Stimulated activated CD4-positive, alpha-beta T cell treated with anti-CD3 and anti-CD28 coated beads, TNF-alpha, amount 100 ng/mL, for 4 hours (primary cell): Measurements from ENCODE around the gene COL21A1.

Experiments used
- DNase-seq, 3 experiments: peaks; one replicate each; pipeline ENCODE4 v3.0.0-alpha.2; 2020; ENCODE audit warnings: low read depth in 3 of 3

COL21A1 gene

GRCh38 chr6:56109149-56109548 lies 138.2 kb downstream of the COL21A1 start:
- DNase-seq: no peak

DNA sequence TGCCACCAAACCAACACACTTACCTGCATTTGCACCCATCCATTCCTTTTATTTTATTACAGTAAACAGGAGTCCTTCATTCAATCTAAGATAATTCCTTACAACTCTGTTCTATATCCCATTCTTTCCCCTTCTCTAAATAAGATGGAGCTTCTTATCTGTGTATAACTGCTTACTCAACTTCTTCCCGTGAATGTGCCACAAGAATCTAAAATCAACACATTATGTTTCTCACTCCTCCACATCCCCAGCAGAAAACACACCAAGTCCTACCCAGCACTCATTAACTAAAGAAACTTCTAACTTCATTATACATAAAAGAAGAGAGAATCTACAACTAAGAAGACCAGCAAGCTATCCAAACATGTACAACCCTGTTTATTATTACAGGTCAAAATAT lies 141.1 kb downstream of the COL21A1 start:
- DNase-seq: no peak

DNA sequence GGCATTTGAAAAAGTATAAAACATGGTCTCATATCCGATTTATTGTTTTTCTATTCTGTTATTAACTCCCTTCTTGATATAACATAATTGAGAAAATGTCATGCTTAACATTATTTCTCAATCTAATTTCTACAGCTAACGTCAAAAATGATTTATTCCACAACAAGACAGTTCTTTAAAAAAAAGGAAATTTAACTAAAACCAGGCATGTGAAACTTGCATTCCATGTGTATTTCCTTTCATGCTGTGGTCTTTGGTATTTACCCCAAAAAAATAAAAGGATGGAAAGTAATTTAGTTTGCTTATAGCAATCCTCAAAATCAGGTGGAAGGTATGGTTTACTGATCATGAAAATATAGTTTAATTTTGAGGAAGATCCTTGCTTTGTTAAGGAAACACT lies 142.8 kb downstream of the COL21A1 start:
- no peak for DNase-seq

GRCh38 chr6:56102216-56102615 lies 145.2 kb downstream of the COL21A1 start:
- DNase-seq: no peak

GRCh38 chr6:56101141-56101553 lies 146.2 kb downstream of the COL21A1 start:
- no peak for DNase-seq

DNA sequence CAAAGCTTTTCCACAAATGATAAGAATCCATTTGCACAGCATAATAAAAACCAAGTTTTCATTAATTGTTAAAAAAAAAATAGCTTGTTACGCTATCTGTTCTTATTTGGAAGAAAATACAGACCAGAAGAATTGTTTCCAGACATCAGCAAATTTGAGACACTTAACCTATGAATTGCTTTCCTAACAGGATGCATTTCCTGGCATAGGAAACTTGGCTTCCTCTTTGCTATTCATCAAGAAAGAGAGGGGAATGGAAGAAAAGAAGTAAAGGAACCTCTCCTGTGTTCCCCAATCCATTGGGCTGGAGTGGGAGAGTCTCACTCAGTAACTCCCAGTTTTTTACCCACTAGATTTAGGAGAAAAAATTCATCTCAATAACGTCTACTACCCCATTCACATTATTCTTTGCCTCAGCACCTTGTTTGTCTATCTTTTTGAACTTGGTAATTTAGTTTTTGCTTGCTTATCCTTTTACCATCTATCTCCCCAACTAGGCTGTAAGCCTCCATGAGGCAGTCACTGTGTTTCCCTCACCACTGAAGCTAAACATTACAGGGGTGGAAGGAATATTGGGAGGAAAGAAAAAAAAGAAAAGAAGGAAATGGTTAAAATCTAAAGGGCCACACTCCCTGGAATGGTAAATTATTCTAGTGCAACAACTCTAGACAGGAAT lies 150.3 kb downstream of the COL21A1 start:
- no peak for DNase-seq

DNA sequence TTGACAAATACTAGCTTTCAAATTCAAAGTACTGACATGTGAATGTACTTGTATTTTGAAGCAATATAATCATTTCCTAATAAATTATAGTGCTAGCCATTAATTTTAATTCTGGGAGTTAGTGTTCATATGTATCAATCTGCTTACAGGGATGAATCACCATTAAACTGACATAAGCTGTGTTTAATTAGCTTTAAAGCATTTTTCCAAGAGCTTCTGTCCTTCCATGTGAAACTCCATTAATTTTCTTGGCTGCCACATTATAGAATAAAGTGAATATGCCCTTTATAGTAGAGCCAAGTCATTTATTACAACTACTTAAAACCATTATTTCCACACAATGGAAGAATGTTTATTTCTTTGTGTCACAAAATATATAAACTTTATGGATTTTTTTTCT lies 150.8 kb downstream of the COL21A1 start:
- no peak for DNase-seq

- DNase-seq: no peak
Measured at GRCh38 chr6:56093776-56094175, 153.6 kb downstream of the COL21A1 start.

GRCh38 chr6:56091159-56091869 lies 156.1 kb downstream of the COL21A1 start:
- DNase-seq: no peak

GRCh38 chr6:56088641-56089040 lies 158.7 kb downstream of the COL21A1 start:
- no peak for DNase-seq

GRCh38 chr6:56087421-56087820 lies 160.0 kb downstream of the COL21A1 start:
- no peak for DNase-seq

GRCh38 chr6:56079751-56080540 lies 167.4 kb downstream of the COL21A1 start:
- no peak for DNase-seq

- no peak for DNase-seq
Measured at GRCh38 chr6:56076033-56076432, 171.3 kb downstream of the COL21A1 start.

DNA sequence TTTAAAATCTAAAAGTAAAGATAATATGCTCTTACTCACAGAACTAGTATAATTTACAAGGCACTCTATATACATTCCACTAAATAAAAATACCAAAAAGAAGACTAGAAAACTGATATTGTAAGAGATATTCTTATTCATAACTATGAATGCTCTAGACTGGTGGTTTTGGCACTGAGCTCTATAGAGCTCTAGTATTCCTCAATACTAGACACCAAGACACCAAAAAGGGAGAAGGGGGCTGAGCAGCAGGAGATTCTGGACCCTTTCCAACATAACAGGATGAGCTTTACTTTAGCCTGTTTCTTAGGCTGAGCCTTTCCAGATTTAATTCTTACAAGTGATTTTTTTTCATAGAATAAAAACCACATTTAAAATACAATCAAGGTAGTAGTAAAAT lies 173.6 kb downstream of the COL21A1 start:
- DNase-seq: no peak

GRCh38 chr6:56073315-56073714 lies 174.1 kb downstream of the COL21A1 start:
- no peak for DNase-seq

DNA sequence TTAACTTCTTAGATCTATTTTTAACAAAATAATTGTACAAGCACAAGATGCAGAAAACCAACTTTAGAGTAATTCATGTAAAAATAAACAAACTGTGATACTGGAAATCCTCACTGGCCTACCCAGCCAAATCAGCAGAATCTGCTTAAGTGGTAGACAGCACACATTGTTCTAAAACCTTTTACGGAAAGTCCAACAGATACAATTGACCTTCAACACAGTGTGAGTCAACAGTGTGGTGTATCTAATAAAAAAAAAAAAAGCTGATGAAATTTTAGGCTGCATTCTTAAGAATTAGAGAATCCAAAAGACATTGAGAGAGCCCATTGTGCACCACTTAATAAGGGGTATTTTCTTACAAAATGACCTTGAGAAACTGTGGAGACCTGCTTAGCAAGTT lies 174.5 kb downstream of the COL21A1 start:
- DNase-seq: no peak

DNA sequence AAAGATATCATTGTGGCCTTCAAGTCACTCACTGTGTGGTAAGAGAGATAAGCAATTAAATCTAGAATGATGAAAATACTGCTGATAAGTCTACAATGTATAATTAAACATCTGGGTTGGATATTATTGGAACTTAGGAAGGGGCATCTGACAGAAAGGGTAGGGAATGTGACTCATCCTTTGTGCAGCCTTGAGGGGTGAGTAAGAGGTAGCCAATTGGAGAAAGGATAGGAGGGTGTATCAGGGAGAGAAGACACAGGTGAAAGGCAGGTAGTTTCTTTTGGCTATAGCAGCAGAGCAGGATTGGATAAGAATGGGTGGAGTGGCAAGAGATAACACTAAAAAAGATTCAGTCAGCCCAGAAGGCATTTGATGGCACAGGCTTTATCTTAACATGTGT lies 182.0 kb downstream of the COL21A1 start:
- no peak for DNase-seq

GRCh38 chr6:56062836-56063235 lies 184.5 kb downstream of the COL21A1 start:
- DNase-seq: no peak

DNA sequence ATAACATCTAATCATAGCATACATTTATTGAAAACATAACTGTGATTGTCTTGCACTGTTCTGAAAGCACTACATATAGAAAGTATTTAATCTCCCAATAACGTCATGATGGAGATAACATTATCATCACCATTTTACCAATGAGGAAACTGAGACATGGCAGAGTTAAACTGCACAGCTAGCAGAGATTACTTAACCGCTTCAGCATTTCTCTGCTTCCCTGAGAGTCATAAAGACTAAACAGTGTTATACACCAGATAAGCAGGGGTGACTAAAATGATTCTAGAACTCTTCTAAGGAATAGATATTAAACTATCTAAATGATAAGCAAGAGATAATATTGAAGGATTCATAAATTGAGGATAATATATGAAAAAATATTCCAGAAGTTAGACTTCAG lies 188.7 kb downstream of the COL21A1 start:
- DNase-seq: no peak

DNA sequence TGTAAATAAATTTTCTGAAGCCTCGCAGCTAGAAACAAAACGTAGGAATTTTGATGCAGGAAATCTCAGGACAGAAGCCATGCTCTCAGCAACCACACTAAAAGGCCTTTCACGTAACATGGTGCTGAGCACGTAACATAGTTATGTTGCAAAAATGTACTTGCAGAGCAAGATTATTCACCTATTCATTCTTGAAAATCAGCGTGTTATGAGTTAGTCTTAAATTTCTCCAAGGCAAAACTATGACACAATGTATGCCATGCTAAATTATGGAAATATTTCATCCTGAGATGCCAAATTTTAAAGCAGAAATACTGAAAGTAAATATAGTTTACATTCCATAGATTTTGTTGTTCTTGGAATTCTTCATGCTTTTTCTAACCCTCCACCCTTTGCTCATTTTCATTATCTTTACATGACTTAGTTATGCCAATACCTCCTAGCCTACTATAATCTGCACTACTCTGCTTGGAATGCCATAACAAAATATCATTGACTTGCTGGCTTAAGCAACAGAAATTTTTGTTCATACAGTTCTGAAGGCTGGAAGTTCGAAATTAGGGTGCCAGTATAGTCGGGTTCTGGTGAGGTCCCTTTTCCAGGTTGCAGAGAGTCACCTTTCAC lies 192.2 kb downstream of the COL21A1 start:
- DNase-seq: no peak

GRCh38 chr6:56051202-56051598 lies 196.2 kb downstream of the COL21A1 start:
- DNase-seq: no peak

DNA sequence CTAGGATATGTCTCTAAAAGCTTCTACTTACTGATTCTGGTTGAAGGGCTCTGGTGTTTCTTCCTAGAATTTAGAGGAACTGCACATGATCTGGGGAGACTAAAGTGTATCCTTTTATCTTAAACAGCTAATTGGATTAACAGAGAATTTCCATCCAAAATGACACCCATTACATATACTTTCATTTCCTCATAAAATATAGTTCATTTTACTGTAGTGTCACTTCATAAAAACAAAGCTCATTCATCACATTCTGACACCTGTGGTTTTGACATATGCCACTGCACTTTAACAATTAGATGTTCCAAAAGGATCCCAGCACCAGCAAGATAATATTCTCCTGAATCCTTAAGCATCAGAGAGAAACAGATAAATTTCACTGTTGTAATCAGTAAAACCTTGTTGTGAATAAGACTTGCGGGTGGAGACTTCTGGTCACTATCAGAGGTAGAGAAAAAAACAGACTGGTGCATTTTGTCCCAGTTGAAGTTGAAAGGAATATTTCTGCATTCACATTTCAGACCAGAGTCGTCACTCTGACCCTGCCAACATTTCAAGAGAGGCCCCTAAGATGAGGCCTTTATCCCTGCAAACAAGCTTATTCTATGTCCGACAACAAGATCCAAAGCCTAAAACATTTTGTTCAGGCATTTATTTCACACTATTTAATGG lies 196.7 kb downstream of the COL21A1 start:
- no peak for DNase-seq
